H1 (cell line): ENCODE measurements around the gene SYNPO. TPM values are rescaled to one million over a fixed set of nuclear protein-coding genes. Genes with fewer than 3 reads are reported as not detected.

ENCODE experiments used
- CHD2 ChIP-seq: IDR thresholded peaks from 2 replicates; pipeline ENCODE4 v1.6.1; 2012; ENCODE audit warnings: low read length, improper control_type of control experiment
- HDAC2 ChIP-seq, 2 experiments: fragments of 300-600 bp in 1 of 2; sonication (generic) in 1 of 2; IDR thresholded peaks; 2 replicates each; pipeline ENCODE4 v1.6.1; 2011 to 2012; ENCODE audit warnings: low read depth in 2 of 2, low read length in 2 of 2, mild to moderate bottlenecking in 2 of 2, moderate library complexity in 2 of 2, borderline replicate concordance in 1 of 2, inconsistent platforms in 1 of 2
- TBP ChIP-seq: IDR thresholded peaks from 2 replicates; pipeline ENCODE4 v1.6.1; 2011; ENCODE audit warnings: low read depth, low read length, improper control_type of control experiment
- polyA plus RNA-seq, 7 experiments: library from polyadenylated mRNA; depleted of rRNA in 3 of 7; stranded (reverse) in 5 of 7; unstranded in 2 of 7; fragments of >200 nt in 5 of 7; fragments of 200-250 nt in 2 of 7; gene quantifications; 1 replicate in 5 of 7; 2 replicates in 1 of 7; 4 replicates in 1 of 7; pipeline versions ENCODE4 v1.2.1 to v1.2.3, GENCODE V29; 2011 to 2013; ENCODE audit warnings: missing spikeins in 2 of 7, mixed read lengths in 2 of 7
- total RNA-seq: library from RNA; stranded (reverse); fragmentation: NEBNext Ultra II Directional; extraction: Animal tissue kit (Norgen Biotek cat#: 25700); gene quantifications from 2 replicates; pipeline ENCODE4 v1.2.1, GENCODE V29; 2021

Gene SYNPO
- total and polyA plus RNA-seq, 2 of the 8 experiments (the other 6 are each of a cell fraction or from before 2014, with no cell fraction given): 2.3 TPM

DNA sequence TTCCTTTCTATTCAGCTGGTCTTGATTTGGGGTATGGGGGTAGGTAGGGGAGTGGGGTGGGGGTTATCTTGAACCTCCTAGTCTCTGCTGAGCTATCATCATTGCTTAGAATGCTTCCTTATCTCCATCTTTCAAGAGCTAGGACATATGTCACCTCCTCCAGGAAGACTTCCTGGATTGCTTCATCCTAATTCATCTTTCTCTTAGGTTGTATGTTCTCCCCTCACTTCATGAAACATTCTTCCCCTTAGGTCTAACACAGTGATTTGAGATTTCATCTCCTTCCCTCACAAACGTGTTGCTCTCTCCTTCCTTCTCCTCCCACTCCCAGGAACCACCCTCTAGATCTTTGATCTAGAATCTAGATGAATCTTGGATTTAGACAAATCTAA is 2.4 kb upstream of the SYNPO start (continued):
- TF ChIP-seq TBP (no peak), HDAC2 (IDR thresholded peaks at IDR 0.05; ENCODE audit: borderline replicate concordance in 1 of 2, low read depth in 2 of 2, low read length in 2 of 2) (no peak), CHD2 (no peak)
- TF ChIP-seq, all 59 proteins: peak for 0
